HepG2 (cell line): ENCODE data around the gene TCEANC2. TPM values are rescaled to one million over a fixed set of nuclear protein-coding genes. Genes with fewer than 3 reads are reported as not detected.

Experiments used
- AHDC1 ChIP-seq: sonication (generic); formaldehyde crosslinking; IDR thresholded peaks from 2 replicates; pipeline ENCODE4 v1.5.1; 2020; ENCODE audit warnings: mild to moderate bottlenecking, missing genetic modification reagents, borderline replicate concordance
- DBP ChIP-seq: sonication (generic); formaldehyde crosslinking; IDR thresholded peaks from 2 replicates; pipeline ENCODE4 v1.4.0; 2020; ENCODE audit warnings: missing genetic modification reagents; ENCODE audit errors: not compliant biosample characterization
- DPF2 ChIP-seq: sonication (generic); formaldehyde crosslinking; IDR thresholded peaks from 2 replicates; pipeline ENCODE4 v1.4.0; 2020; ENCODE audit warnings: mild to moderate bottlenecking, low read depth, missing genetic modification reagents, borderline replicate concordance
- EED ChIP-seq: sonication (generic); formaldehyde crosslinking; IDR thresholded peaks from 2 replicates; pipeline ENCODE4 v1.5.0; 2020; ENCODE audit warnings: mild to moderate bottlenecking, missing genetic modification reagents
- ESRRA ChIP-seq: sonication (generic); formaldehyde crosslinking; IDR thresholded peaks from 2 replicates; pipeline ENCODE4 v1.5.1; 2020; ENCODE audit warnings: mild to moderate bottlenecking, low read depth, missing genetic modification reagents
- FOXC1 ChIP-seq: sonication (generic); formaldehyde crosslinking; IDR thresholded peaks from 2 replicates; pipeline ENCODE4 v1.8.0; 2022; ENCODE audit warnings: mild to moderate bottlenecking, missing genetic modification reagents, borderline replicate concordance
- LCORL ChIP-seq, 2 experiments: fragments of 450-650 bp in 1 of 2; sonication (generic) in 1 of 2; formaldehyde crosslinking in 1 of 2; IDR thresholded peaks; 2 replicates each; pipeline versions ENCODE4 v1.5.0 to v1.6.1; 2017 to 2020; ENCODE audit warnings: antibody characterized with exemption in 1 of 2, missing genetic modification reagents in 1 of 2
- MIER2 ChIP-seq: IDR thresholded peaks from 2 replicates; pipeline ENCODE4 v1.6.1; 2016; ENCODE audit warnings: missing biosample characterization, missing genetic modification reagents
- POLR2AphosphoS2 ChIP-seq: IDR thresholded peaks from 2 replicates; pipeline ENCODE4 v1.6.1; 2011; ENCODE audit warnings: low read depth, low read length, improper control_type of control experiment
- RBFOX2 ChIP-seq: fragments of 200-400 bp; formaldehyde crosslinking; IDR thresholded peaks from 2 replicates; pipeline ENCODE4 v1.6.1; 2017; ENCODE audit warnings: low read depth, mild to moderate bottlenecking, low read length
- RBM39 ChIP-seq: fragments of 200-400 bp; formaldehyde crosslinking; IDR thresholded peaks from one replicate; pipeline ENCODE4 v1.6.1; 2018; ENCODE audit warnings: antibody characterized with exemption, mild to moderate bottlenecking, low read depth, low read length; ENCODE audit not compliant: poor library complexity, severe bottlenecking
- SKI ChIP-seq: fragments of 450-650 bp; IDR thresholded peaks from one replicate; pipeline ENCODE4 v1.6.1; 2018; ENCODE audit warnings: mild to moderate bottlenecking; ENCODE audit not compliant: partially characterized antibody
- SNAPC5 ChIP-seq: sonication (generic); formaldehyde crosslinking; IDR thresholded peaks from 2 replicates; pipeline ENCODE4 v1.8.1; 2023; ENCODE audit warnings: mild to moderate bottlenecking, missing genetic modification reagents, borderline replicate concordance
- ZNF10 ChIP-seq: sonication (generic); formaldehyde crosslinking; IDR thresholded peaks from 2 replicates; pipeline ENCODE4 v1.4.0; 2020; ENCODE audit warnings: mild to moderate bottlenecking, low read depth, missing genetic modification reagents, borderline replicate concordance
- ZNF337 ChIP-seq: sonication (generic); formaldehyde crosslinking; IDR thresholded peaks from 2 replicates; pipeline ENCODE4 v1.5.1; 2020; ENCODE audit warnings: missing genetic modification reagents, low read depth, mild to moderate bottlenecking, borderline replicate concordance
- ZNF44 ChIP-seq: sonication (generic); formaldehyde crosslinking; IDR thresholded peaks from 2 replicates; pipeline ENCODE4 v1.5.1; 2020; ENCODE audit warnings: mild to moderate bottlenecking, missing genetic modification reagents
- polyA plus RNA-seq, 8 experiments: library from polyadenylated mRNA; depleted of rRNA in 3 of 8; stranded (reverse) in 7 of 8; unstranded in 1 of 8; fragments of >200 nt; fragmentation: Illumina TruSeq in 4 of 8; extraction: Trizol in 4 of 8; gene quantifications; 2 replicates each; pipeline versions ENCODE4 v1.2.1 to v1.2.3, GENCODE V29; 2011 to 2016; ENCODE audit warnings: low read depth in 4 of 8, missing spikeins in 1 of 8, mixed read lengths in 1 of 8; ENCODE audit not compliant: insufficient read depth in 1 of 8
- total RNA-seq, 5 experiments: library from RNA; depleted of rRNA; stranded (reverse); fragments of >200 nt; fragmentation: Illumina TruSeq; extraction: Trizol; gene quantifications; 2 replicates each; pipeline ENCODE4 v1.2.3, GENCODE V29; 2016; ENCODE audit warnings: low read depth in 1 of 5

Gene TCEANC2
- total and polyA plus RNA-seq, 2 of the 13 experiments (the other 11 are each of a cell fraction or from before 2014, with no cell fraction given): 3.8 to 5.0 TPM

GRCh38 chr1:54081306-54082270 is 28.2 kb downstream of the TCEANC2 start (continued):
- TF ChIP-seq AHDC1 (CRISPR knock-in tag): no peak
- TF ChIP-seq POLR2AphosphoS2: no peak
- TF ChIP-seq DBP (CRISPR knock-in tag): no peak
- no peak for TF ChIP-seq SKI
- no peak for TF ChIP-seq LCORL (IDR thresholded peaks at IDR 0.05)
- peak; percentile 66; the same call in 1 of the 2 replicates for TF ChIP-seq LCORL (CRISPR knock-in tag; IDR thresholded peaks at IDR 0.05)
- TF ChIP-seq ZNF10 (CRISPR knock-in tag): no peak
- 0 out of 2 replicates have a peak, but pooled peaks have one; percentile 42 for TF ChIP-seq DPF2
- TF ChIP-seq SNAPC5: no peak
- 0 out of 2 replicates have a peak, but pooled peaks have one; percentile 25 for TF ChIP-seq FOXC1 (CRISPR knock-in tag)
- no peak for TF ChIP-seq EED (CRISPR knock-in tag)
- no peak for TF ChIP-seq ZNF44 (CRISPR knock-in tag)
- TF ChIP-seq RBFOX2: no peak
- no peak for TF ChIP-seq RBM39
- no peak for TF ChIP-seq ESRRA (CRISPR knock-in tag)
- TF ChIP-seq ZNF337 (CRISPR knock-in tag): no peak
- TF ChIP-seq MIER2 (CRISPR knock-in tag): no peak
